ENCODE results near the gene OSBPL3.

OSBPL3 gene

GRCh38 chr7:24847754-24848153 lies 132.2 kb downstream of the OSBPL3 start:
- peak overlapping the region; percentile 85 for H3K4me2 ChIP-seq (ENCODE audit: low read depth, low read length, poor library complexity, severe bottlenecking)
- no peak for TF ChIP-seq EZH2phosphoT487 (conservative IDR thresholded peaks at IDR 0.05; ENCODE audit: low read length)
- TF ChIP-seq CTCF (IDR thresholded peaks at IDR 0.05; ENCODE audit: insufficient read depth, low read length, poor library complexity, severe bottlenecking): no peak
- peaks cover 68% of the 10 kb centered on the region for H3F3A ChIP-seq (ENCODE audit: insufficient read depth)
- peak overlapping the region; percentile 94 for H3K27ac ChIP-seq (ENCODE audit: low read depth, low read length)
- peak overlapping the region; percentile 50 for H3K9ac ChIP-seq (ENCODE audit: low read length)
- H3K36me3 ChIP-seq (ENCODE audit: low read length): peaks cover 13% of the 10 kb centered on the region; the same call in 1 of the 2 replicates
- H3K9me3 ChIP-seq (ENCODE audit: insufficient read depth, low read length): no peaks in the 10 kb centered on the region
- peak overlapping the region; percentile 0 for H2AFZ ChIP-seq (ENCODE audit: low read depth, low read length, severe bottlenecking)
- H3K9me2 ChIP-seq (replicated peaks; ENCODE audit: insufficient read depth, low read length): no peaks in the 10 kb centered on the region
- H3K4me3 ChIP-seq (ENCODE audit: insufficient read depth, low read length, poor library complexity, severe bottlenecking): peak overlapping the region; percentile 21
- H3K79me2 ChIP-seq (ENCODE audit: insufficient read depth, low read length): peaks cover 9% of the 10 kb centered on the region; the same call in 1 of the 2 replicates
- H4K20me1 ChIP-seq (ENCODE audit: low read depth, low read length): no peaks in the 10 kb centered on the region
- H3K27me3 ChIP-seq (ENCODE audit: low read length): no peaks in the 10 kb centered on the region

GRCh38 chr7:24843821-24844434 lies 136.1 kb downstream of the OSBPL3 start:
- Histone ChIP-seq H3K27ac (ENCODE audit: low read depth, low read length) (peak overlapping the region; percentile 94), H3K9me3 (ENCODE audit: insufficient read depth, low read length) (no peaks in the 10 kb centered on the region), H3K4me2 (ENCODE audit: low read depth, low read length, poor library complexity, severe bottlenecking) (peak overlapping the region; percentile 60), H3K9ac (ENCODE audit: low read length) (peak overlapping the region; percentile 58), H2AFZ (ENCODE audit: low read depth, low read length, severe bottlenecking) (no peak overlapping the region), H3F3A (ENCODE audit: insufficient read depth) (peaks cover 85% of the 10 kb centered on the region), H3K79me2 (ENCODE audit: insufficient read depth, low read length) (peaks cover 14% of the 10 kb centered on the region; the same call in 1 of the 2 replicates), H3K27me3 (ENCODE audit: low read length) (no peaks in the 10 kb centered on the region), H3K4me3 (ENCODE audit: insufficient read depth, low read length, poor library complexity, severe bottlenecking) (peak overlapping the region; percentile 24), H3K9me2 (replicated peaks; ENCODE audit: insufficient read depth, low read length) (no peaks in the 10 kb centered on the region), H4K20me1 (ENCODE audit: low read depth, low read length) (no peaks in the 10 kb centered on the region), H3K36me3 (ENCODE audit: low read length) (peaks cover 8% of the 10 kb centered on the region; the same call in 1 of the 2 replicates)
- TF ChIP-seq CTCF (IDR thresholded peaks at IDR 0.05; ENCODE audit: insufficient read depth, low read length, poor library complexity, severe bottlenecking) (no peak), EZH2phosphoT487 (conservative IDR thresholded peaks at IDR 0.05; ENCODE audit: low read length) (no peak)

DNA sequence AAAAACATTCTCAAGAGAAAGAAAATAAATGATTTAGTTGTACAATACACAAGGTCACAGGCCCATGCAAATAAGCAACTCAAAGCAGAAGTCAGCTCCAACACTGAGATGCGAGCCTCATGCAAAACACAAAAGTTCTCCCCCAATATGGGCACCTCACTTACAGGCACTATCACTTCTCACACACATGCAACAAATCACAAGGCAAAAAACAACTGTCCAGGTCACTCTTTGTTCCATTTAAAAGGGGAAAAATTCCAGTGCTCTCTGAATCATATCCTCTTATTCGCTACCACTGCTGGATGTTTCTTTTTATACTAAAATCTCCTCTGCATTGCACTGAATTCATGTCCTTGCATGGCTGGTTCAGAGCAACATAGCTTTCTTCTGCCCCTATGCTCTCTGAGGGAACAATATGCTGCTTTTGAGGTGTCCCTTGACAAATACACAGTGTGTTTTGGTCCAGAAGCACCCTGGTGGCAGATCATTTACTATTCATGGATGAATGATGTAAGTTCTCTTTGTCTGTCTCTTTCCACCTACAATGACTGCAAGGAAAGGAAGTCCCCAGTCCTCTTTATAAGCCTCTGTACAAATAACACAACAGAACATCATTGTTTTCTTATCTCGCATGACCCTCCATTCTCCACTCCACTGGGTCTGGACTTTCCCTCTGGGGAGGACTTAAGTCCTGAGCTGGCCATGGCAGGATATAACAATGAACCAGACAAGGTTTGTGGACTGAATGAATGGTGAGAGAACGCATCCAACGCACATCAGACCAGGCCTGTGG lies 137.3 kb downstream of the OSBPL3 start:
- Histone ChIP-seq H3K9me2 (replicated peaks; ENCODE audit: insufficient read depth, low read length) (no peaks in the 10 kb centered on the region), H3F3A (ENCODE audit: insufficient read depth) (peaks cover 84% of the 10 kb centered on the region), H2AFZ (ENCODE audit: low read depth, low read length, severe bottlenecking) (no peak overlapping the region), H3K4me3 (ENCODE audit: insufficient read depth, low read length, poor library complexity, severe bottlenecking) (peak overlapping the region; percentile 24), H3K4me2 (ENCODE audit: low read depth, low read length, poor library complexity, severe bottlenecking) (peak overlapping the region; percentile 60), H3K79me2 (ENCODE audit: insufficient read depth, low read length) (peaks cover 14% of the 10 kb centered on the region; the same call in 1 of the 2 replicates), H3K27ac (ENCODE audit: low read depth, low read length) (peak overlapping the region; percentile 94), H3K27me3 (ENCODE audit: low read length) (no peaks in the 10 kb centered on the region), H4K20me1 (ENCODE audit: low read depth, low read length) (no peaks in the 10 kb centered on the region), H3K36me3 (ENCODE audit: low read length) (peaks cover 8% of the 10 kb centered on the region; the same call in 1 of the 2 replicates), H3K9ac (ENCODE audit: low read length) (peak overlapping the region; percentile 58), H3K9me3 (ENCODE audit: insufficient read depth, low read length) (no peaks in the 10 kb centered on the region)
- TF ChIP-seq CTCF (IDR thresholded peaks at IDR 0.05; ENCODE audit: insufficient read depth, low read length, poor library complexity, severe bottlenecking): no peak
